Liver (tissue), 9 donors: ENCODE data around the gene AGPAT3. TPM values are rescaled to one million over a fixed set of nuclear protein-coding genes. Genes with fewer than 3 reads are reported as not detected.

ENCODE experiments used
- DNase-seq: peaks from one replicate; pipeline ENCODE4 v3.0.0-alpha.2; 2017; ENCODE audit warnings: low spot score
- H3K27ac ChIP-seq, 2 donors: one replicate each; pipeline ENCODE4 v1.7.0; 2013; ENCODE audit warnings: inconsistent platforms in 2 of 2, low read length in 2 of 2, control low read depth in 1 of 2, low read depth in 1 of 2, mild to moderate bottlenecking in 1 of 2
- H3K27me3 ChIP-seq, 4 donors: one replicate each; pipeline versions ENCODE4 v1.6.1 to v1.7.0; 2013; ENCODE audit warnings: low read length in 3 of 4, inconsistent platforms in 1 of 4, mild to moderate bottlenecking in 1 of 4, moderate library complexity in 1 of 4; ENCODE audit not compliant: control insufficient read depth in 4 of 4, insufficient read depth in 4 of 4
- H3K36me3 ChIP-seq, 4 donors: one replicate each; pipeline versions ENCODE4 v1.6.1 to v1.7.0; 2013; ENCODE audit warnings: low read length in 3 of 4, mild to moderate bottlenecking in 3 of 4, low read depth in 1 of 4, moderate library complexity in 1 of 4; ENCODE audit not compliant: control insufficient read depth in 4 of 4, insufficient read depth in 3 of 4
- H3K4me1 ChIP-seq, 4 donors: one replicate each; pipeline versions ENCODE4 v1.6.1 to v1.7.0; 2013; ENCODE audit warnings: low read length in 3 of 4, mild to moderate bottlenecking in 3 of 4, moderate library complexity in 1 of 4; ENCODE audit not compliant: control insufficient read depth in 4 of 4, insufficient read depth in 4 of 4
- H3K4me3 ChIP-seq, 3 donors: one replicate each; pipeline versions ENCODE4 v1.6.1 to v1.7.0; 2013; ENCODE audit warnings: low read length in 3 of 3, control low read depth in 1 of 3, low read depth in 1 of 3, mild to moderate bottlenecking in 1 of 3
- H3K9ac ChIP-seq, 2 donors: one replicate each; pipeline ENCODE4 v1.7.0; 2013; ENCODE audit warnings: low read length in 2 of 2, mild to moderate bottlenecking in 2 of 2, moderate library complexity in 2 of 2, control low read depth in 1 of 2, low read depth in 1 of 2
- H3K9me3 ChIP-seq, 4 donors: one replicate each; pipeline versions ENCODE4 v1.6.1 to v1.7.0; 2013; ENCODE audit warnings: low read length in 3 of 4; ENCODE audit not compliant: control insufficient read depth in 4 of 4
- EGR1 ChIP-seq, 2 donors: IDR thresholded peaks; 2 replicates each; pipeline ENCODE4 v1.6.1; 2016 to 2018; ENCODE audit warnings: antibody characterized with exemption in 2 of 2, low read depth in 2 of 2
- HNF4G ChIP-seq: IDR thresholded peaks from 2 replicates; pipeline ENCODE4 v1.6.1; 2016; ENCODE audit warnings: antibody characterized with exemption
- JUND ChIP-seq, 2 donors: IDR thresholded peaks; 2 replicates each; pipeline ENCODE4 v1.6.1; 2016; ENCODE audit warnings: antibody characterized with exemption in 2 of 2
- NR2F2 ChIP-seq: IDR thresholded peaks from 2 replicates; pipeline ENCODE4 v1.6.1; 2016; ENCODE audit warnings: antibody characterized with exemption
- SP1 ChIP-seq: IDR thresholded peaks from 2 replicates; pipeline ENCODE4 v1.6.1; 2018; ENCODE audit warnings: antibody characterized with exemption, mild to moderate bottlenecking
- WGBS: extraction: QIAGEN DNeasy Blood & Tissue Kit; methylation state at CpG from one replicate; pipeline ENCODE4 v1.1.7; 2013; 5-methylcytosine and 5-hydroxymethylcytosine counted together
- polyA plus RNA-seq, 2 donors: library from polyadenylated mRNA; stranded (reverse) in 1 of 2; unstranded in 1 of 2; fragments of 200-250 nt in 1 of 2; fragments of >200 nt in 1 of 2; fragmentation: Nextera tagmentation in 1 of 2; extraction: Ambion mirVana in 1 of 2; gene quantifications; one replicate each; pipeline versions ENCODE4 v1.2.1 to v1.2.3, GENCODE V29; 2013 to 2015
- total RNA-seq, 2 donors: library from RNA; depleted of rRNA; stranded (reverse); fragments of >200 nt; gene quantifications; one replicate each; pipeline ENCODE4 v1.2.3, GENCODE V29; 2014
- TF ChIP-seq, protein P1 (sequence below): IDR thresholded peaks from 2 replicates; pipeline ENCODE4 v1.6.1; 2016; ENCODE audit warnings: antibody characterized with exemption
- TF ChIP-seq, protein P2 (sequence below): fragments of 150-350 bp; IDR thresholded peaks from 2 replicates; pipeline ENCODE4 v1.5.1; 2017; ENCODE audit warnings: improper control_type of control experiment, low read depth, low read length; ENCODE audit not compliant: missing input control
- donor health status: healthy.
- donor health status: healthy.
- donor health status: healthy.
- donor health status: healthy.
- donor health status: healthy.

The AGPAT3 gene
- total and polyA plus RNA-seq, 4 donors, result 32.3 to 148 (median 59.8) TPM

DNA sequence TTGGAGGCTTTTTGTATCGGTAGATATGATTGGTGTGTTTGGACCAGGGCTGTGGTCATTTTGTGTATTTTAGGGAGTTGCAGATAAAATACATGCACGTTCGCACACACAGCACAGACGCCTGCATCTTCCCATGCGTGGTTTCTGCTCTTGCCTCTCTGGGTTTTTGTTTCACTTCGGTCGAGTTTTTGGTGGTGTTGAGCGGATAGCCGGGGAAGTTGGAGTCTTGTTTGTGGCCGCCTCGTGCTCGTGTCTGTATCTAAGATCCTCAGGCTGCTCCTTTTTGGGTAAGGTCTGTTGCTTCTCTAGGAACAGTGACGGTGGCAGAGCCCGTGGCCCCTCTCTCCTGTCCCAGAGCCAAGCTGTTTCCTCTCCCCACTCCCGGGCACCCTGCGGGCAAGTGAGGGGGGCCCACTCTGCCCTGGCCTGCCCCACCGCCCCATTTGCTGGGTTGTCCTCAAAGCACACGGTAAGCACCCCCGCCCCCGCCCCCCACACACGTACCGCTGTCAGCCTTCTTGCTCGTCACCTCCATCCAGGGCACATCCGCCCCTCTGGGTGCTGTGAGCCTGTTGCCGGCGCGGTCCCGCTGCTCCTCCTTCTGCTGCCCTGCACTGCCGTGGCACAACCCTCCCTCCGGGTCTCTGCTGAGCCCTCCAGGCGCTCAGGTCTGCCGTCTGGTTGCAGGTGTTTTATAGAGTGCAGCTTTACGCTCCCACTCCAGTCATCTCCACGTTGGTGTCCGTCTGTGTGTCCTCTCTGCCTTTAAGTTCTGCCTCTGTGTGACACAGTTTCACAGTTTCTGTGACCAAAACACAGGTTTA lies 51.9 kb downstream of the AGPAT3 start:
- H3K36me3 ChIP-seq, result no peaks in the 10 kb centered on the region
- no peak overlapping the region for H3K27ac ChIP-seq
- H3K4me3 ChIP-seq, result peak overlapping the region in 1 of 3 donors; percentile 21
- no peaks in the 10 kb centered on the region for H3K27me3 ChIP-seq
- no peaks in the 10 kb centered on the region for H3K9me3 ChIP-seq
- 76% methylated on average over 35 of the region's 35 CpGs for WGBS
- TF ChIP-seq, protein P1, sequence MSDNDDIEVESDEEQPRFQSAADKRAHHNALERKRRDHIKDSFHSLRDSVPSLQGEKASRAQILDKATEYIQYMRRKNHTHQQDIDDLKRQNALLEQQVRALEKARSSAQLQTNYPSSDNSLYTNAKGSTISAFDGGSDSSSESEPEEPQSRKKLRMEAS, result no peak
- no peak for TF ChIP-seq HNF4G
- TF ChIP-seq SP1, result no peak
- TF ChIP-seq, protein P2, sequence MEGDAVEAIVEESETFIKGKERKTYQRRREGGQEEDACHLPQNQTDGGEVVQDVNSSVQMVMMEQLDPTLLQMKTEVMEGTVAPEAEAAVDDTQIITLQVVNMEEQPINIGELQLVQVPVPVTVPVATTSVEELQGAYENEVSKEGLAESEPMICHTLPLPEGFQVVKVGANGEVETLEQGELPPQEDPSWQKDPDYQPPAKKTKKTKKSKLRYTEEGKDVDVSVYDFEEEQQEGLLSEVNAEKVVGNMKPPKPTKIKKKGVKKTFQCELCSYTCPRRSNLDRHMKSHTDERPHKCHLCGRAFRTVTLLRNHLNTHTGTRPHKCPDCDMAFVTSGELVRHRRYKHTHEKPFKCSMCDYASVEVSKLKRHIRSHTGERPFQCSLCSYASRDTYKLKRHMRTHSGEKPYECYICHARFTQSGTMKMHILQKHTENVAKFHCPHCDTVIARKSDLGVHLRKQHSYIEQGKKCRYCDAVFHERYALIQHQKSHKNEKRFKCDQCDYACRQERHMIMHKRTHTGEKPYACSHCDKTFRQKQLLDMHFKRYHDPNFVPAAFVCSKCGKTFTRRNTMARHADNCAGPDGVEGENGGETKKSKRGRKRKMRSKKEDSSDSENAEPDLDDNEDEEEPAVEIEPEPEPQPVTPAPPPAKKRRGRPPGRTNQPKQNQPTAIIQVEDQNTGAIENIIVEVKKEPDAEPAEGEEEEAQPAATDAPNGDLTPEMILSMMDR, result no peak
- DNase-seq, result no peak
- no peak overlapping the region for H3K9ac ChIP-seq
- peaks cover 12 to 53% (median 41%) of the 10 kb centered on the region in 4 donors for H3K4me1 ChIP-seq

- TF ChIP-seq, protein P2, result peak; percentile 9
- TF ChIP-seq HNF4G, result no peak
- H3K27ac ChIP-seq, result no peak overlapping the region
- no peak overlapping the region for H3K9ac ChIP-seq
Measured at GRCh38 chr21:43917515-43918384, 52.7 kb downstream of the AGPAT3 start.

GRCh38 chr21:43918385-43918947 lies 53.4 kb downstream of the AGPAT3 start:
- no peaks in the 10 kb centered on the region for H3K9me3 ChIP-seq
- H3K4me1 ChIP-seq, result peaks cover 13 to 58% (median 46%) of the 10 kb centered on the region in 4 donors
- no peak for DNase-seq
- WGBS, result 71% methylated on average over 9 of the region's 9 CpGs
- H3K4me3 ChIP-seq, result no peak overlapping the region
- H3K9ac ChIP-seq, result no peak overlapping the region
- H3K36me3 ChIP-seq, result no peaks in the 10 kb centered on the region
- H3K27me3 ChIP-seq, result no peaks in the 10 kb centered on the region
- no peak overlapping the region for H3K27ac ChIP-seq
- TF ChIP-seq NR2F2 (no peak), EGR1 (IDR thresholded peaks at IDR 0.05; ENCODE audit: low read depth in 2 of 2) (no peak), JUND (IDR thresholded peaks at IDR 0.05) (no peak)
- TF ChIP-seq, protein P1, result no peak

More at GRCh38 chr21:43917515-43918384, 52.7 kb downstream of the AGPAT3 start:
- Histone ChIP-seq H3K27me3 (no peaks in the 10 kb centered on the region), H3K36me3 (no peaks in the 10 kb centered on the region), H3K9me3 (no peaks in the 10 kb centered on the region), H3K4me3 (no peak overlapping the region), H3K4me1 (peaks cover 8 to 53% (median 41%) of the 10 kb centered on the region in 4 donors)
- 88% methylated on average over 12 of the region's 12 CpGs for WGBS
- no peak for DNase-seq
